ENCODE measurements around the gene TUBGCP6.

Gene TUBGCP6

GRCh38 chr22:50244420-50245213 is at the start of gene TUBGCP6:
Gene TUBGCP6 (minus strand): TSS chr22:50245023. CDS start chr22:50244459, 564 bp downstream.
- DNase-seq: no peak

- no peak for DNase-seq
These were observed 49.5 kb upstream of the TUBGCP6 start for GRCh38 chr22:50294319-50294656.

GRCh38 chr22:50293441-50294318 is 48.9 kb upstream of the TUBGCP6 start:
- DNase-seq: no peak

GRCh38 chr22:50292643-50293440 is 48.0 kb upstream of the TUBGCP6 start:
- DNase-seq: no peak

GRCh38 chr22:50289942-50290630 is 45.3 kb upstream of the TUBGCP6 start:
- no peak for DNase-seq

DNA sequence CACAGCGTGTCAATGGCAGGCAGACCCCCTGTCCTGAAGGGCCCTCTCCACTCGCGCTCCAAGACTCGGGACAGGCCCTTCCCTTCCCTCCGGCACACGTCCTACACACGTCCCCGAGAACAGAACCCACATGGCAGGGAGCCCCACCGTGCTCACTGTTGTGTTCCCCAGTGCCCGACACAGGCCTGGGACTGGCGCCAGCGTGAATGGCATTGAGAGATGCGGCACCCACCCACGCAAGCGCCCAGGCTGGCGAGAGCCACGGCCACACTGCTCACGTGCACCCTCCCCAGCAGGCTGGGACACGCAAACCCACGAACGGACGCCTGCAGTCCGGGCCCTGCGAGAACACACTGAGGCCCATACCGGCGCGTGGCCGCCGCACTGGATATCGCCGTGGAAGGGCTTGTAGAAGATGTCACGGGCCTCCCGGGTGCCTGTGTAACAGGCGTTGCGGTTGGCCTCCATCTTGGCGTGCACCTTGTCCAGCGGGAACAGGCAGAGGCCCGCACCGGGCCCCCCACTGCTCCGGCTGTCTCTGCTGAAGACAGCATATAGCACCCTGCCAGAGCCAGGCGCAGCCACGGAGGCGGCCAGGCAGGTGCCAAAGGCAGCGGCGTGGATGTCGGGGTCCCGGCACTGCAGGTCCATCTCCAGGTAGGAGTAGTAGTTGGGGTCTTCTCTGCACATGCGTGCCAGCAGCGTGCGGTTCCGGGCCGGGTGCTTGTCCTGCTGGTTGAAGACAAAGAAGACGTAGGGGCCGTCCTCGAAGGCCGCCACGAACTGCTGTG is 44.5 kb upstream of the TUBGCP6 start:
- no peak for DNase-seq

GRCh38 chr22:50287731-50288130 is 42.9 kb upstream of the TUBGCP6 start:
- DNase-seq: no peak

DNA sequence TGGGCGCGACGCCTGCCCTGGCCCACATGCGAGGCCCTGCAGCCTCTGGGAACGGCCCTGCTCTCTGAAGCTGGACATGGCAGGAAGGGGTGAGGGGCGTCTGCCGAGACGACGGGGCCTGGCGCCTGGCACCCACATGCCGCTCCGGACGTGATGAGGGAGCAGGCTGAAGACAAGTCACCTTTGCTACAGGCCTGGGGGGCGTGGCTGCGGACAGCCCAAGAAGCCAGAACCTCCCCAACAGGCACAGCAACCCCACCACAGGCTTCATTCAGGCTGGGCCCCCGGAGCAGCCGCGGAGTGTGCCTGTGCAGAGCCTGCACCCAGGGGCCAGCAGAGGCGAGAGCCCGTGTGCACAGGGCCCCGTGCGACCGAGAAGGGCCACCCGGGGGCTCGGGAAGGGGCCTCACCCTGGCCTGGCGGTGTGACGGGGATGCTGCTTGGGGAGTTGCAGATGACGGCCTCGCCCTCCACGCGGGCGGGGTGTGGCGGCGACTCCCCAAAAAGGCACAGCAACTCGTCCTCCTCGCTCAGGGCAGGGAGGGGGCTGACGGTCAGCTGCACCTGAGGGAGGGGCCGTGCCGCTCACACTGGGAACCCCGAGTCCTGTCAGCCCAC is 42.0 kb upstream of the TUBGCP6 start:
- DNase-seq: no peak

- no peak for DNase-seq
These were observed 41.5 kb upstream of the TUBGCP6 start for GRCh38 chr22:50286275-50286674.

DNA sequence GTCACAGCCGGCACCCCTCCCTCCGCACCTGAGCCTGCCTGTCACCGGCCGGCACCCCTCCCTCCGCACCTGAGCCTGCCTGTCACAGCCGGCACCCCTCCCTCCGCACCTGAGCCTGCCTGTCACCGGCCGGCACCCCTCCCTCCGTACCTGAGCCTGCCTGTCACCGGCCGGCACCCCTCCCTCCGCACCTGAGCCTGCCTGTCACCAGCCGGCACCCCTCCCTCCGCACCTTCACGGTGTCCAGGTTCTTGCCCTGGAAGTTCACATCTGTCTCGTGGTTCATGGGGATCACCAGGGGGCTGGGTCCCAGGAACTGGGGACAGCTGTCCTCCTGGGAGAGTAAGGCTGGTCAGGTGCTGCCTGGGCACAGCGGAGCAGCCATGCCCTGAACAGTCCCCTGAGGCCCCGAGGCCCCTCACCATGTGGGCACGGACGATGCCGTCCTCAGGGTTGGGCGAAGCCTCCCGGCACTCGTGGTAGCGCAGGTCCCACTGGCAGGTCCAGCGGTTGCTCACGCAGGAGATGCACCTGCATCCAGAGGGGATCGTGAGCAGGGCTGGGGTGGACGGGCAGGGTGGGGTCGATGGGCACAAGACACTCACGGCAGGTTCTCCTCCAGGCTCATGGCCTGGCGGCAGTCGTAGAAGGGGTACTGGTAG is 40.9 kb upstream of the TUBGCP6 start:
- DNase-seq: no peak

- no peak for DNase-seq
These were observed 39.7 kb upstream of the TUBGCP6 start for GRCh38 chr22:50284479-50284878.

DNA sequence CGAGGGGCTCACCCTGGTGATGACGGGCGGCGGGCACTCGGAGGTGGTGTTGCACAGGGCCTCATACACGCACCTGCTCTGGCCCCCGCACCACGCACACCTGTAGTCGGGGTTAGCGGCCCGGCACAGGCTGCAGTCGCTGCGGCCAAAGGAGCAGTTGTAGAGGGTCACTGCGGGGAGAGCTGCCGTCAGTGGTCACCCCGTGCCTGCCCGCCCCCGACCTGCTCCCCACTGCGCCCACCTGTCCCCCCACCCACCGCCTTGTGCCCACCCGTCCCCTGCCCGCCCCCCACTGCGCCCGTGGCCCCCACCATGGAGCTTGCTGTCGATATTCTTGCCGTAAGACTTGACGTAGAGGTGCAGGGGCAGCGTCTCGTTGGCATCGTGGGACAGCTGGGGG is 39.0 kb upstream of the TUBGCP6 start:
- DNase-seq: no peak

DNA sequence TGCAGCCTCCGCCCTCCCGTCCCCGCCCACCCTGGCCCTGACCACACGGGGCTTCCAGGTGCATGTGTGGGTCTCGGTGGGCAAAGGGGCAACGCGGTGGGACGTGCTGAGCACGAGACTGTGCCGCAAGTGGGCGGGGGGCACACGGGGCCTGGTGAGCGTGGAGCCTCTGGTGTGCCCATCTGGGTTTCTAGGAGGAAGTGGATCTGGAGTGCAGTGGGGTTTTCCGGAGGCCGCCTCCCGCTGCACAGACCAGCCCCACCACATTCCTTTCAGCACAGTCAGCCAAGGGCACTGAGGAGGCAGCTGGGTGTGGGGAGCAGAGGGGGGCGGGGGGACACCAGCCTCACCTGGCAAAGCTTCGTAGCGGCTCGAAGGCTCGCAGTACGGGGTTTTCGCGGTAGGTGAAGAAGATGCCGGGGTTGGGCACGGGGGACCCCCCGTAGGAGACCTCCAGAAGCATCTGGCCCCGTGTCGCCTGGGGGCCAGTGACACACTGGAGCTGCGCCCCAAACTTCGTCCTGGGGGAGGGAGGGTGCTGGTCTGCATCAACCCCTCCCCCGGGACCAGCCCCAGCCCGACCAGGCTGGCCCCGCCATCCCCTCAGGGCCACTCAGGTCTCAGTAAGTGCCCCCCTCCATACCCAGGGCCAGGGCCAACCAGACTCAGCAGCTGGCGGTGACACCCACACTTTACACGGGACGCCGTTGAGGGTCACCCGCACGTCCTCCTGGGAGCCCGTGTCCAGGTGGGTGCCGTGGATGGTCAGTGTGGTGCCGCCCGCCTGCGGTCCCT is 37.7 kb upstream of the TUBGCP6 start:
- DNase-seq: no peak

GRCh38 chr22:50281957-50282356 is 37.1 kb upstream of the TUBGCP6 start:
- DNase-seq: no peak

DNA sequence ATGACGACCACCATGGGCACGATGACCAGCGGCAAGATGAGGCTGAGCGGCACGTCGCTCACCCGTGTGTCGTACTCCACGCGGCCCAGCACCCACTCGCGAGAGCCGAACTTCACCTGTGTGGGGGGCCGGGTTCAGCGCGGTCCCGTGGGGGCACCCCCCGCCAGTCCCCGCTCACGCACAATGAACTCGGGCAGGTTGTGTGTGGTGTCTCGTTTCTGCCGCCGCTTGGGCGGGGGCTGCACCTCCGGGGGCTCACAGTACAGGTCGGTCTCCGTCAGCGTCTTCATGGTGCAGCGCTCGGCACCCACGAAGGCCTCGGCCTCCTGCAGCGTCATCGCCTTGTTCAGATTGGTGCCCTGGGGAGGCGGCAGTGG is 36.5 kb upstream of the TUBGCP6 start:
- DNase-seq: no peak

GRCh38 chr22:50280708-50281383 is 36.0 kb upstream of the TUBGCP6 start:
- no peak for DNase-seq

DNA sequence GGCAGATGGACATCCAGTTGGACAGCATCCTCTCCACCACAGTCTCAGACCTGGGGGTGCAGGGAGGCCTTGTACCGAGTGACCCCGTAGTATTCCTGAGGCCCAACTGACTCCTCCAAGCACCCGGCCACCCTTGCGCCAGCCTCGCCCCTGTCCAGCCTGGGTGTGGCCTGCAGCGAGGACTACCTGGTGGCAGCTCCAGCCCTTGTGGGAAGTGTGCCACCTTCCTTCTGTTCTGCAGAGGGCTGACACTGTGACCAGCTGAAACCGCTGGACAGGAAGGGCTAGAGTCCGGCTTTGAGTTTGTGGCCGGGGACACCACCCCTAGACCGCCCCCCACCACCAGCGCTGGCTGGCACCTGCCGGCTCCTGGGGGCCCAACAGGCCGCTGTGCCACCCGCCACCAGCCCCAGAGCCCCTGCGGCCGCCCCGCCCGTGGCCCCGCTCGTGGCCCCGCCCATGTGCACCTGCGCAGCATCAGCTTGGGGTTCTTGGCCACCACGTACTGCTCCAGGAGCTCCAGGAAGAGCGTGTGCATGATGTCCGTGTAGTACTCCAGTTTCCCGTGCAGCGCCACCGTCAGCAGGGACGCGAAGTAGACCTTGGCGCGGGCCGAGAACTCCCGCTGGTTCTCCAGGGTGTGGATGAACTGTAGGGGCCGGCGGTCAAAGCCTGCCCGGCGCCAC is 35.3 kb upstream of the TUBGCP6 start:
- DNase-seq: no peak

DNA sequence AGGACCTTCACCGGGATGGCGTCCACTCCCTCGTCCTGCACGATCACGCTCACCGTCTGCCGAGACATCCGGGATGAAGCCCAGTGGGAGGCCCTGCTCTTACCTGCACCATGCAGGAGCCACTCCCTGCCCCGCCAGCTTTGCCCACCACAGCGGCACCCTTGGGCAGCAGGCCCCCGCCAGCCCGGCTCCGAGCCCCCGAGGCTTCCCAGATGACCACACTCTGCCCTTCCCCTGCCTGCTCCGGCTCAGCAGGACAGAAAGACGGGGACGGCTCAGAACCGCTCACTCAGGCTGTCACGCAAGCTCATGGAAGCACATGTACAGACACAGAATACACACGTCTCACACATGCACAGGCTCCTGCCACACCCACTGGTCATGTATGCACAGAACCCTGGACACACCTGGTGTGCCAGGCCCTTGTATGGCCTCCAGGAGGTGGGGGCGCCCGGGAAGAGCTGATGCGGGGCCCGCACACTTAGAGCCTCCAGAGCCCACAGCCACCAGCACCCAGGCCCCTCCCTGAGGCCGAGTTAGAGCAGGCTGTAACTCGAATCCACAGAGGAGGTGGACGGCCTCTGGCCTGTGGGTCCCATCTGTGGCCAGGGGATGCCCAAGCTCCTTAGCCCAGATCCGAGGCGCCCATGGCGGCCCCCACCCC is 34.3 kb upstream of the TUBGCP6 start:
- DNase-seq: no peak
